IMR-90 (cell line): ENCODE data around the gene NENF.

Experiments
- BHLHE40 ChIP-seq: fragments of 150-350 bp; IDR thresholded peaks from 2 replicates; pipeline ENCODE4 v1.6.1; 2016; ENCODE audit warnings: mild to moderate bottlenecking, low read depth, low read length
- MAFK ChIP-seq: IDR thresholded peaks from 2 replicates; pipeline ENCODE4 v1.6.1; 2012; ENCODE audit warnings: low read depth, low read length, improper control_type of control experiment
- MAZ ChIP-seq: IDR thresholded peaks from 2 replicates; pipeline ENCODE4 v1.6.1; 2012; ENCODE audit warnings: low read depth, mild to moderate bottlenecking, low read length, improper control_type of control experiment, moderate library complexity, borderline replicate concordance
- RCOR1 ChIP-seq: IDR thresholded peaks from 2 replicates; pipeline ENCODE4 v1.6.1; 2012; ENCODE audit warnings: mild to moderate bottlenecking, low read length, improper control_type of control experiment; ENCODE audit not compliant: insufficient replicate concordance
- SMC3 ChIP-seq: fragments of 150-350 bp; IDR thresholded peaks from 2 replicates; pipeline ENCODE4 v1.6.1; 2016; ENCODE audit warnings: low read depth, mild to moderate bottlenecking, antibody characterized with exemption, low read length, moderate library complexity
- TF ChIP-seq, protein P1 (sequence below): conservative IDR thresholded peaks from 2 replicates; pipeline ENCODE4 v1.5.1; 2012; ENCODE audit warnings: mild to moderate bottlenecking, low read depth, low read length, improper control_type of control experiment

- TF ChIP-seq, protein P1, sequence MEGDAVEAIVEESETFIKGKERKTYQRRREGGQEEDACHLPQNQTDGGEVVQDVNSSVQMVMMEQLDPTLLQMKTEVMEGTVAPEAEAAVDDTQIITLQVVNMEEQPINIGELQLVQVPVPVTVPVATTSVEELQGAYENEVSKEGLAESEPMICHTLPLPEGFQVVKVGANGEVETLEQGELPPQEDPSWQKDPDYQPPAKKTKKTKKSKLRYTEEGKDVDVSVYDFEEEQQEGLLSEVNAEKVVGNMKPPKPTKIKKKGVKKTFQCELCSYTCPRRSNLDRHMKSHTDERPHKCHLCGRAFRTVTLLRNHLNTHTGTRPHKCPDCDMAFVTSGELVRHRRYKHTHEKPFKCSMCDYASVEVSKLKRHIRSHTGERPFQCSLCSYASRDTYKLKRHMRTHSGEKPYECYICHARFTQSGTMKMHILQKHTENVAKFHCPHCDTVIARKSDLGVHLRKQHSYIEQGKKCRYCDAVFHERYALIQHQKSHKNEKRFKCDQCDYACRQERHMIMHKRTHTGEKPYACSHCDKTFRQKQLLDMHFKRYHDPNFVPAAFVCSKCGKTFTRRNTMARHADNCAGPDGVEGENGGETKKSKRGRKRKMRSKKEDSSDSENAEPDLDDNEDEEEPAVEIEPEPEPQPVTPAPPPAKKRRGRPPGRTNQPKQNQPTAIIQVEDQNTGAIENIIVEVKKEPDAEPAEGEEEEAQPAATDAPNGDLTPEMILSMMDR, result no peak
- no peak for TF ChIP-seq MAZ
- no peak for TF ChIP-seq MAFK
- no peak for TF ChIP-seq RCOR1
- TF ChIP-seq BHLHE40, result no peak
- TF ChIP-seq SMC3, result no peak
Measured at GRCh38 chr1:212423879-212424278, 8.8 kb upstream of the NENF start.
